K562 (cell line): ENCODE data around the gene ACCSL.

Experiments
- CBX8 ChIP-seq: fragments of 200-600 bp; sonication (generic); IDR thresholded peaks from 2 replicates; pipeline ENCODE4 v1.6.1; 2012; ENCODE audit warnings: borderline replicate concordance, mixed run types, low read depth, mild to moderate bottlenecking, moderate library complexity, mixed read lengths, low read length, control low read depth, inconsistent platforms; ENCODE audit not compliant: poor library complexity, severe bottlenecking; ENCODE audit errors: extremely low read depth
- CTBP1 ChIP-seq: fragments of 450-650 bp; IDR thresholded peaks from 2 replicates; pipeline ENCODE4 v1.6.1; 2016; ENCODE audit warnings: borderline replicate concordance
- DACH1 ChIP-seq: fragments of 450-650 bp; IDR thresholded peaks from 2 replicates; pipeline ENCODE4 v1.6.1; 2018; ENCODE audit not compliant: partially characterized antibody
- EGR1 ChIP-seq: fragments of 450-650 bp; conservative IDR thresholded peaks from 2 replicates; pipeline ENCODE4 v1.6.1; 2017; ENCODE audit warnings: mild to moderate bottlenecking
- GABPA ChIP-seq: fragments of 200-800 bp; sonication (Bioruptor generic); conservative IDR thresholded peaks from 2 replicates; pipeline ENCODE4 v1.6.1; 2016; ENCODE audit warnings: low read depth, missing genetic modification characterization, missing compliant biosample characterization
- MYBL2 ChIP-seq, 2 experiments: fragments of 450-650 bp in 1 of 2; sonication (generic) in 1 of 2; formaldehyde crosslinking in 1 of 2; IDR thresholded peaks; 2 replicates each; pipeline versions ENCODE4 v1.6.1 to v1.8.1; 2017 to 2022; ENCODE audit warnings: borderline replicate concordance in 1 of 2, inconsistent platforms in 1 of 2, low read depth in 1 of 2, mild to moderate bottlenecking in 1 of 2, missing genetic modification reagents in 1 of 2, moderate library complexity in 1 of 2
- NBN ChIP-seq: fragments of 450-650 bp; IDR thresholded peaks from 2 replicates; pipeline ENCODE4 v1.6.1; 2016; ENCODE audit warnings: low read depth, mild to moderate bottlenecking
- POLR2A ChIP-seq: fragments of 450-650 bp; conservative IDR thresholded peaks from 2 replicates; pipeline ENCODE4 v1.6.1; 2016
- SMARCC2 ChIP-seq: fragments of 450-650 bp; IDR thresholded peaks from 2 replicates; pipeline ENCODE4 v1.6.1; 2017; ENCODE audit warnings: antibody characterized with exemption, moderate library complexity, mild to moderate bottlenecking, low read depth
- SOX6 ChIP-seq: fragments of 450-650 bp; IDR thresholded peaks from 2 replicates; pipeline ENCODE4 v1.6.1; 2014; ENCODE audit warnings: mild to moderate bottlenecking
- SPI1 ChIP-seq: IDR thresholded peaks from 2 replicates; pipeline ENCODE4 v1.6.1; 2011; ENCODE audit warnings: low read depth, low read length, control low read depth, borderline replicate concordance
- TEAD1 ChIP-seq, 2 experiments: fragments of 450-650 bp in 1 of 2; sonication (generic) in 1 of 2; formaldehyde crosslinking; IDR thresholded peaks; 2 replicates each; pipeline versions ENCODE4 v1.4.0 to v1.8.0; 2020 to 2022; ENCODE audit warnings: mild to moderate bottlenecking in 2 of 2, missing genetic modification reagents in 1 of 2
- ZNF217 ChIP-seq: sonication (generic); formaldehyde crosslinking; IDR thresholded peaks from 2 replicates; pipeline ENCODE4 v1.8.0; 2022; ENCODE audit warnings: mild to moderate bottlenecking, missing genetic modification reagents
- TF ChIP-seq, protein P1 (sequence below): IDR thresholded peaks from 2 replicates; pipeline ENCODE4 v1.6.1; 2011; ENCODE audit not compliant: insufficient read length; ENCODE audit errors: extremely low read depth

DNA sequence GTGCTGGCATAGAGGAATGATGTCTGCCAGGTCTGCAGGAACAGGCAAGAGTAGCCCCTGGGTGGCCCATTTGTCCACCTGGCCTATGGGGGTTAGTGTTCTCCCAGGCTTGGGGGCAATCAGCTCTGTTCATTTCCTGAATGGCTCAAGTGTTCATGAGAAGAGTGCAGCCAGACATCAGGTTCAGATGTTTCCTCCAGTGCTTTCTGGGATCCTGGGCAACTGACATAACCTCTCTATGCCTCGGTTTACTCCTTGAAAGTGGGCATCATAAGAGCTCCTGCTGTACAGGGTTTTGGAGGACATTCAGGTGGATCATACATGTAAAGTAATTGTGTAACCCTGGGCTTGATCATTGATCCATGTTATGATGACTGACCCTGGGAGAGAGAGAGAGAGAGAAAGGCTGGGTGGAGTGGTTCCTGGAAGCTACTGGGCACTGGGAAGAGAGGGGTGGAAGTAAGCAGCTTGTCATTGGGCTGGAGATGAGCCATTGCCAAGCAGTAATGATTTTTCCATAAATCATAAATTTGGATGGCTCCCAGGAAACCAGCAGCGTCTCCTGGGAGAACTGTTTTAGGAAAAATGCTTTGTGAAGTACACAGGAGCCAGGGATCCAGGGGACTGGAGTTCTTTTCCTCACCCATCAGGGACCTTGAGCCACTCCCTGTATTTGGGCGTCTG is 30.2 kb upstream of the ACCSL start:
- TF ChIP-seq POLR2A = no peak
- TF ChIP-seq SPI1 = no peak
- no peak for TF ChIP-seq CBX8
- no peak for TF ChIP-seq GABPA (tag)
- TF ChIP-seq DACH1 = no peak
- no peak for TF ChIP-seq MYBL2 (IDR thresholded peaks at IDR 0.05; ENCODE audit: low read depth)
- TF ChIP-seq MYBL2 (CRISPR knock-in tag; IDR thresholded peaks at IDR 0.05; ENCODE audit: borderline replicate concordance) = no peak
- TF ChIP-seq ZNF217 (CRISPR knock-in tag) = no peak
- TF ChIP-seq EGR1 = no peak
- no peak for TF ChIP-seq SMARCC2
- TF ChIP-seq, protein P1, sequence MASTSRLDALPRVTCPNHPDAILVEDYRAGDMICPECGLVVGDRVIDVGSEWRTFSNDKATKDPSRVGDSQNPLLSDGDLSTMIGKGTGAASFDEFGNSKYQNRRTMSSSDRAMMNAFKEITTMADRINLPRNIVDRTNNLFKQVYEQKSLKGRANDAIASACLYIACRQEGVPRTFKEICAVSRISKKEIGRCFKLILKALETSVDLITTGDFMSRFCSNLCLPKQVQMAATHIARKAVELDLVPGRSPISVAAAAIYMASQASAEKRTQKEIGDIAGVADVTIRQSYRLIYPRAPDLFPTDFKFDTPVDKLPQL = no peak
- no peak for TF ChIP-seq CTBP1
- no peak for TF ChIP-seq SOX6
- no peak for TF ChIP-seq NBN
- TF ChIP-seq TEAD1 (CRISPR knock-in tag; IDR thresholded peaks at IDR 0.05) = no peak
